Fibroblast of peridontal ligament (primary cell): ENCODE measurements around the gene RAI1.
"Not testable (repeated sequence)": the region's sequence is repeated elsewhere in the genome, so short reads cannot be mapped to it uniquely, and the experiment has no call there.

Experiments
- DNase-seq: peaks from one replicate; pipeline ENCODE4 v3.0.0-alpha.2; 2010; ENCODE audit errors: extremely low read depth

The RAI1 gene

GRCh38 chr17:17681187-17681743 is at the start of gene RAI1:
Gene RAI1 (plus strand): TSS chr17:17681458. CDS start chr17:17792949, 111,491 bp downstream.
- DNase-seq: peak; percentile 71

GRCh38 chr17:17632690-17633089 is 48.6 kb upstream of the RAI1 start:
- DNase-seq: not testable (repeated sequence)

GRCh38 chr17:17633310-17633709 is 47.9 kb upstream of the RAI1 start:
- DNase-seq: no peak

GRCh38 chr17:17635126-17635525 is 46.1 kb upstream of the RAI1 start:
- DNase-seq: no peak

DNA sequence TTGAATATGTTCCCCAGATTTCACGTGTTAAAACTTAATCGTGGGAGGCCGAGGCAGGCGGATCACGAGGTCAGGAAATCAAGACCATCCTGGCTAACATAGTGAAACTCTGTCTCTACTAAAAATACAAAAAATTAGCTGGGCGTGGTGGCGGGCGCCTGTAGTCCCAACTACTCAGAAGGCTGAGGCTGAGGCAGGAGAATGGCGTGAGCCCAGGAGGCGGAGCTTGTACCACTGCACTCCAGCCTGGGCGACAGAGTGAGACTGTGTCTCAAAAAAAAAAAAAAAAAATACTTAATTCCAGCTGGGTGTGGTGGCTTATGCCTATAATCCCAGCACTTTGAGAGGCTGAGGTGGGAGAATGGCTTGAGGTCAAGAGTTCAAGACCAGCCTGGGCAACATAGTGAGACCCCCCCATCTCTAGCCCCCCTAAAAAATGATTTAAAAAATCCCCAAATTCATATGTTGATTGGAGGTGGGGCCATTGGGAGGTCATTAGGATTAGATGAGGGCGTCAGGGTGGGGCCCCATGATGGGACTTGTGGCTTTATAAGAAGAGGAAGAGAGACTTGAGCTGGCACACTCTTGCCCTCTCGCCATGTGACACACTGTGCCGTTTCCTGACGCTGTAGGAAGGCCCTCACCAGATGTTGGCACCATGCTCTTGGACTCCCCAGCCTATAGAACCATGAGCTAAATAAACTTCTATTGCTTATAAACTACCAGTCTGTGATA is 45.6 kb upstream of the RAI1 start:
- not testable (repeated sequence) for DNase-seq

DNA sequence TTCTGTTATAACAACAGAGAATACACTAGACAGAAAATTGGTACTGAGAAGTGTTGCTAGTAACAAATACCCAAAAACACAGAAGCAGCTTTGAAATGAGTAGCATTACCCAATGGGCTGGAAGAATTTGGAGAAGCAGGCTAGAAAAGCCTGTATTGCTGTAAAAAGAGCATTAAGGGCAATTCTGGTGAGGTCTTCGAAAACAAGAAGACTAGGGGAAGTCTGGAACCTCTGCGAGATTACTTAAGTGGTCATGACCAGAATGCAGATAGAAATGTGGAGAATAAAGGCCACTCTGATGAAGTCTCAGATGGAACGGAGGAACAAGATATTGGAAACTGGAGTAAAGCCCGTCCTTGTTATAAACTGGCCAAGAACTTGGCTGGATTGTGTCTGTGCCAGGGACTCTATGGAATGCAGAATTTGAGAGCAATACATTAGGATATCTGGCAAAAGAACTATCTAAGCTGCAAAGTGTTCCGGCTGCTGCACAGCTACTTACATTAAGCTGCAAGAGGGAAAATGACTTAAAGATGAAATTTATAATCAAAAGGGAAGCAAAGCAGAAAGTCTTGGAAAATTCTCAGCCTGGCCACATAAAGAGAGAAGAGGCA is 44.9 kb upstream of the RAI1 start:
- DNase-seq: peak; percentile 55

DNA sequence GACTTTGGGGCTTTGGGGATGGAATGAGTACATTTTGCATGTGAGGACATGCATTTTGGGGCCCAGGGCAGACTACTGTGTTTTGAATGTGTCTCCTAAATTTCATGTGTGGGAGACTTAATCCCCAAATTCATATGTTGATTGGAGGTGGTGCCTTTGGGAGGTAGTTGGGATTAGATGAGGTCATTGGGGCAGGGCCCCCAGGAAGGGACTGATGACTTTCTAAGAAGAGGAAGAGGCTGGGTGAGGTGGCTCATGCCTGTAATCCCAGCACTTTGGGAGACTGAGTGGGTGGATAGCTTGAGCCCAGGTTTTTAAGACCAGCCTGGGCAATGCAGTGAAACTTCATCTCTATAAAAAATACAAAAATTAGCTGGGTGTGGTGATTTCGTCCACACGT is 42.8 kb upstream of the RAI1 start:
- no peak for DNase-seq

- not testable (repeated sequence) for DNase-seq
These were observed 41.5 kb upstream of the RAI1 start for GRCh38 chr17:17639661-17640270.

GRCh38 chr17:17641621-17642409 is 39.4 kb upstream of the RAI1 start:
- peak; percentile 85 for DNase-seq

GRCh38 chr17:17645148-17645547 is 36.1 kb upstream of the RAI1 start:
- not testable (repeated sequence) for DNase-seq

DNA sequence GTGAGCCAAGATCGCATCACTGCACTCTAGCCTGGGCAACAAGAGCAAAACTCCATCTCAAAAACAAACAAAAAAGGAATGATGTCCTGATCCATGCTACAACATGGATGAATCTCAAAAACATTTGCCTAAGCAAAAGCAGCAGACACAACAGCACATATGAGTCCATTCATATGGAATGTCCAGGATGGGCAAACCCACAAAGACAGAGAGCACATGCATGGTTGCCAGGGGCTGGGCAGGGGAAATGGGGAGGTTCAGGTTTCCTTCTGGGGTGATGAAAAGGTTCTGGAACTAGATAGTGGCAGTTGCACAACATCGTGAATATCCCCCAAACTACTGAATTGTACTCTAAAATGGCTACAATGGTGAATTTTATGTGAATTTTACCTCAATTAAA is 35.3 kb upstream of the RAI1 start:
- DNase-seq: peak; percentile 23

DNA sequence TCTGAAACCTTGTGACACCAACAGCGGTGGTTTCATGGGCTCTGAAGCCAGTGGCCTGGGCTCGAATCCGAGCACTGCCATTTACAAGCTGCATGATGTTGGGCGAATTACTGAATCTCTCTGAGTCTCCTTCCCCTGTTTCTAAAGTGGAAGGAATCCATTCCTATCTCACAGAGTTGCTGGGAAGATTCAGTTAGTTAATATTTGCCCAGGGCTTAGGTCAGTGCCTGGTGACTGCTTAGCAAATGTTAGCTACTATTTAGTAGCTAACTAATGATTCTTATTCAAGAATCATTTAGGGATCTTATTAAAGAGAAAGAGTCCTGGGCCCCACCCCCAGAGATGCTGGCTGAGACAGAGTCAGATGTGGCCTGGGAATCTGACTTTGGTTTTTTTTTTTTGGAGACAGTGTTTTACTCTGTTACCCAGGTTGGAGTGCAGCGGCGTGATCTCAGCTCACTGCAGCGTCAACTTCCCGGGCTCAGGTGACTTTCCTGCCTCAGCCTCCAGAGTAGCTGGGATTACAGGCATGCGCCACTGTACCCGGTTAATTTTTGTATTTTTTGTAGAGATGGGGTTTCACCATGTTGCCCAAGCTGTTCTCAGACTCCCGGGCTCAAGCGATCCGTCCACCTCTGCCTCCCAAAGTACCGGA is 33.6 kb upstream of the RAI1 start:
- DNase-seq: no peak

GRCh38 chr17:17648762-17649161 is 32.5 kb upstream of the RAI1 start:
- DNase-seq: peak; percentile 44

DNA sequence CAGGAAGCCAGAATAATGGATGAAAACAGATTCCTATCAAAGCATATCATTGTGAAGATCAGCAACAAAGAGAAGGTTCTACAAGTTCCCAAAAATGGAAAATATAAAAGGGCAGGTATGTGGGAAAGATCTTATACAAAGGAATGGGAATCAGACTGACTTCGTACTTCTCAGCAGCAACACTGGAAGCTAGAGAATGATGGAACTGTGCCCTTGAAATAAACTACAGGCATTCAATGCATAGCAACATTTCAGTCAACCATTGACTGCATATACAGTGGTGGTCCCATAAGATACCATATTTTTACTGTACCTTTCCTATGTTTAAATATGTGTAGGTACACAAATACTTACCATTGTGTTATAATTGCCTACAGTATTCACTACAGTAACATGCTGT is 30.3 kb upstream of the RAI1 start:
- DNase-seq: no peak

DNA sequence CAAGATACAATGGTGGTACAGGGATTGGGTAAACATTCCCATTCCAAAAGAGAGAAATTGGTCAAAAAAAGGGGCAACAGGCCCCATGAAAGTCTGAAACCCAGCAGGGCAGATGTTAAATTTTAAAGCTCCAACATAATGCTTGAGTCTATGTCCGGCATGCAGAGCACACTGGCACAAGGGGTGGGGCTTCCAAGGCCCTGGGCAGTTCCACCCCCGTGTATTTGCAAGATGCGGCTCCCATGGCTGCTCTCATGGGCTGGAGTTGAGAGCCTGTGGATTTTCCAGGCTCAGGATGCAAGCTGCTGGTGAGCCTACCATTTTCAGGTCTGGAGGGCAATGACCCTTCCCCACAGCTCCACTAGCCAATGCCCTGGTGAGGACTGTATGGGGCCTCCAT is 27.9 kb upstream of the RAI1 start:
- no peak for DNase-seq

DNA sequence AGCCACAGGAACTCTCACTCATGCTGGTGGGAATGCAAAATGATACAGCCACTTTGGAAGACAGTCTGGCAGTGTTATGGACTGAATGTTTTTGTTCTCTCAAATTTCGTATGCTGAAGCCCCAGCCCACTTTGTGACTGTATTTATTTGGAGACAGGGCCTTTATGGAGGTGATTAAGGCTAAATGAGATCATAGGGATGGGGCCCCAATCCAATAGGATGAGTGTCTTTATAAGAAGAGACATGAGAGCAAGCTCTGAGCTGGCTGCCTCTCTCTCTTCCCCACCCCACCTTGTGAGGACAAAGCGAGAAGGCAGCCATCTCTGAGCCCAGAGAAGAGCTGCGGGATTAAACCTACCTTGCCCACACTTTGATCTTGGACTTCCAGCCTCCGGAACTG is 21.9 kb upstream of the RAI1 start:
- DNase-seq: no peak

DNA sequence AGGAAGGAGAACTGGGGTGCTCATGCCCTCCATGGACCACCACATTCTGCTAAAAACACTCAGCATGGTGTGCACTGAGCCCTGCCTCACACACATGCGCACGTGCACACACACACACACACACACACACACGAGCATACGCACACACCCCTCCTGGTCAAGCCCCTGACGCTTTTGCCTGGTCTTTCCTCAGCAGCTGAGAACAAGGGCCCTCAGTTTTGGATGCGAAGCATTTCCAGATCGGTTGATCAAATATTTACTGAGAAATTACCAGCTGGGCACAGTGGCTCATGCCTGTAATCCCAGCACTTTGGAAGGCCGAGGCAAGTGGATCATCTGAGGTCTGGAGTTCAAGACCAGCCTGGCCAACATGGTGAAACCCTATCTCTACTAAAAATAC is 20.1 kb upstream of the RAI1 start:
- no peak for DNase-seq

DNA sequence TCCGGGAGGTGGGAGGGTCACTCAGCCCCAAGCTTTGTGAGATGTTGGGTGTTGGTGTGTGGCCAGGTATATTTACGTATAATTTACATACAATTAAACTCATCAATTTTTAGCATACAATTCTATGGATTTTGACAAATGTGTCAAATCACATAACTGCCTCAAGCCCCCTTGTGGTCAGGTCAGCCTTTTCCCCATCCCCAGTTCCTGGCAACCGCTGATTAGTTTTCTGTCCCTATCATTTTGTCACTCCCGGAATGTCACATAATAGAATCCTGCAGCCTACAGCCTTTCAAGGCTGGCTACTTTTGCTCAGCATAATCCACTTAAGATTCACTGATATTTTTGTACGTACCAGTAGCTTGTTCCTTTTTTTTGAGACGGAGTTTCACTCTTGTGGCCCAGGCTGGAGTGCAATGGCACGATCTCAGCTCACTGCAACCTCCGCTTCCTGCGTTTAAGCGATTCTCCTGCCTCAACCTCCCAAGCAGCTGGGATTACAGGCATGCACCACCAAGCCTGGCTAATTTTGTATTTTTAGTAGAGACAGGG is 19.3 kb upstream of the RAI1 start:
- no peak for DNase-seq

- peak; percentile 93 for DNase-seq
These were observed 17.8 kb upstream of the RAI1 start for GRCh38 chr17:17663160-17664063.

- DNase-seq: no peak
These were observed 17.2 kb upstream of the RAI1 start for GRCh38 chr17:17664064-17664452.
